Suprapubic skin (tissue), 4 donors: ENCODE measurements around the gene ME2.

Source experiments
- CTCF ChIP-seq, 2 donors: fragments of 200-600 bp in 1 of 2; fragments of 450-650 bp in 1 of 2; sonication (generic) in 1 of 2; IDR thresholded peaks; one replicate each; pipeline ENCODE4 v1.5.1; 2016 to 2019; ENCODE audit warnings: antibody characterized with exemption in 2 of 2, mild to moderate bottlenecking in 1 of 2, moderate library complexity in 1 of 2
- EP300 ChIP-seq: sonication (generic); formaldehyde crosslinking; IDR thresholded peaks from one replicate; pipeline ENCODE4 v1.6.1; 2017; ENCODE audit warnings: antibody characterized with exemption
- POLR2A ChIP-seq, 2 donors: fragments of 450-650 bp; IDR thresholded peaks; one replicate each; pipeline ENCODE4 v1.6.1; 2017; ENCODE audit warnings: antibody characterized with exemption in 2 of 2, mild to moderate bottlenecking in 2 of 2, moderate library complexity in 2 of 2
- POLR2AphosphoS5 ChIP-seq, 3 donors: sonication (generic); formaldehyde crosslinking; IDR thresholded peaks; one replicate each; pipeline ENCODE4 v1.6.1; 2017; ENCODE audit warnings: antibody characterized with exemption in 3 of 3

DNA sequence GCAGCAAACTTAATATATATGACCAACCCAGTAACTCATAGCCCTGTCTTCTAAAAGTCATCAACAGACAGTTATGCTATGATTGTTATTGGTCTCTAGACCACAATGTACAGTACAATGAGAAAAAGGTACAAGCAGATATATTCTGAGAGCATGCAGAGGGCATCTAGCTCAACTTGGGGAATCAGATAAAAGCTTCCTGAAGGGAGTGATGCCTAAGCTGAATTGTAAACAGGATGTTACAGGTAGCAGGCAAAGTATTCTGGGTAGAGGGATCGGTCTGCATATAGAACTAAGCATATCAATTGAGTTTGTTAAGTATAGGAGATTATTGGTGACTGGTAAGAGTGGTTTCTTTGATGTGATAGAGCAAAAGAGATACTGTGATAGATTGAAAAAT is 30.3 kb downstream of the ME2 start:
- no peak for TF ChIP-seq CTCF (IDR thresholded peaks at IDR 0.05)
- TF ChIP-seq POLR2A (IDR thresholded peaks at IDR 0.05) = no peak
- no peak for TF ChIP-seq EP300
- no peak for TF ChIP-seq POLR2AphosphoS5 (IDR thresholded peaks at IDR 0.05)
